Bronchial epithelial cell (primary cell): Measurements from ENCODE around the gene QSER1. TPM values are rescaled to one million over a fixed set of nuclear protein-coding genes. Genes with fewer than 3 reads are reported as not detected.
"Not testable (repeated sequence)": the region's sequence is repeated elsewhere in the genome, so short reads cannot be mapped to it uniquely, and the experiment has no call there.

ENCODE experiments used
- DNase-seq: peaks from one replicate; pipeline ENCODE4 v3.0.0-alpha.2; 2010; ENCODE audit warnings: low read depth
- FAIRE-seq: peaks from 2 replicates; lab custom pipeline; 2011; peaks lifted over from hg19 to GRCh38; lab: Jason Lieb, UNC
- H3K27me3 ChIP-seq: 2 replicates; pipeline ENCODE4 v1.5.1; 2011; ENCODE audit warnings: low read length; ENCODE audit not compliant: control insufficient read depth, insufficient read depth
- H3K36me3 ChIP-seq: 2 replicates; pipeline ENCODE4 v1.5.1; 2011; ENCODE audit warnings: low read length; ENCODE audit not compliant: control insufficient read depth, insufficient read depth
- H3K4me3 ChIP-seq: 2 replicates; pipeline ENCODE4 v1.5.1; 2011; ENCODE audit warnings: mild to moderate bottlenecking, low read depth, low read length, control low read depth
- total RNA-seq: library from RNA; depleted of rRNA; stranded (reverse); fragments of >200 nt; gene quantifications from 2 replicates; pipeline ENCODE4 v1.2.1, GENCODE V29; 2014
- TF ChIP-seq, protein P1 (sequence below): IDR thresholded peaks from 2 replicates; pipeline ENCODE4 v1.5.1; 2011; ENCODE audit warnings: mild to moderate bottlenecking, moderate library complexity, low read length, control low read depth, inconsistent platforms; ENCODE audit not compliant: insufficient read depth, severe bottlenecking

QSER1 gene
- total RNA-seq, 1 donor from 2014 or later: 11.1 TPM

DNA sequence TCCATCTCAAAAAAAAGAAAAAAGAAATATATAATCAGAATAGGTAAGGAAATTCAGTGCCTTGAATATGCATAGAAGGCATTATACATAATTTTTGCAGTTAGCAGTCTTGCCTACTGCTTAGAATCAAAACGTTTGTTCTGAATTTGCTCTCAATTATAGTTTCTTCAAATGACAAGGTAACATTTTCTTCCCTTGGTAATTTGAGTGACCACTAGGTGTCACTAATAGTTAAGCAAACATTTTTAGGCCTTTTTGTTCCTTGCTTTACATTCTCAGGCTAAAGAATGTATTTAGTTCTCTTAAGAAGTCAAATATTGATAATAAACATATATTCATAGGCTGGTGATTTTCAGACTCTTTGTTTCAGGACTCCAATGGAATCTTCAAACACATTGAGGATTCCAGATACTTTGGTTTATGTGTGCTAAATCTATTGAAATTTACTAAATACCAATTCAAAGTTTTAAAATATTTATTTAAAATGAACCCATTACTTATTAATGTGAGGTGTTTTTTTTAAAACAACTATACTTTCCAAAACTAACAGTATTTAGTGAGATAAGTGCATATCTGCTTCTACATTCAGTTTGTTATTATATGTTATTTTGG is 68.0 kb downstream of the QSER1 start:
- H3K36me3 ChIP-seq: no peaks in the 10 kb centered on the region
- H3K4me3 ChIP-seq: no peak overlapping the region
- no peaks in the 10 kb centered on the region for H3K27me3 ChIP-seq
- TF ChIP-seq, protein P1, sequence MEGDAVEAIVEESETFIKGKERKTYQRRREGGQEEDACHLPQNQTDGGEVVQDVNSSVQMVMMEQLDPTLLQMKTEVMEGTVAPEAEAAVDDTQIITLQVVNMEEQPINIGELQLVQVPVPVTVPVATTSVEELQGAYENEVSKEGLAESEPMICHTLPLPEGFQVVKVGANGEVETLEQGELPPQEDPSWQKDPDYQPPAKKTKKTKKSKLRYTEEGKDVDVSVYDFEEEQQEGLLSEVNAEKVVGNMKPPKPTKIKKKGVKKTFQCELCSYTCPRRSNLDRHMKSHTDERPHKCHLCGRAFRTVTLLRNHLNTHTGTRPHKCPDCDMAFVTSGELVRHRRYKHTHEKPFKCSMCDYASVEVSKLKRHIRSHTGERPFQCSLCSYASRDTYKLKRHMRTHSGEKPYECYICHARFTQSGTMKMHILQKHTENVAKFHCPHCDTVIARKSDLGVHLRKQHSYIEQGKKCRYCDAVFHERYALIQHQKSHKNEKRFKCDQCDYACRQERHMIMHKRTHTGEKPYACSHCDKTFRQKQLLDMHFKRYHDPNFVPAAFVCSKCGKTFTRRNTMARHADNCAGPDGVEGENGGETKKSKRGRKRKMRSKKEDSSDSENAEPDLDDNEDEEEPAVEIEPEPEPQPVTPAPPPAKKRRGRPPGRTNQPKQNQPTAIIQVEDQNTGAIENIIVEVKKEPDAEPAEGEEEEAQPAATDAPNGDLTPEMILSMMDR: peak; percentile 33
- DNase-seq: peak; percentile 61
- FAIRE-seq: no peak

DNA sequence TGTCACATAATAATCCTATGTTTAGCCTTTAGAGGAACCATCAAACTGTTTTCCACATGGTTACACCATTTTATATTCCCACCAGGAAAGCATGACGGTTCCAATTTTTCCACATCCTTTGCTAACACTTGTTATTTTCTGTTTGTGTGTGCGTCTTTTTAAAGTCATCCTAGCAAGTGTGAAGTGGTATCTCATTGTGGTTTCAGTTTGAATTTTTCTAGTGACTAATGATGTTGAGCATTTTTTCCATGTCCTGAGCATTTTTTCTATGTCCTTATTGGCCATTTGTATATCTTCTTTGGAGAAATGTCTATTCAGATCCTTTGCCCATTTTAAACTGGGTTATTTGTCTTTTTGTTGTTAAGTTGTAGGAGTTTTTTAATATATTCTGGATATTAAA is 69.4 kb downstream of the QSER1 start:
- FAIRE-seq: no peak
- TF ChIP-seq, protein P1: no peak
- no peaks in the 10 kb centered on the region for H3K36me3 ChIP-seq

GRCh38 chr11:32963721-32964120 is 71.1 kb downstream of the QSER1 start:
- TF ChIP-seq, protein P1: no peak
- DNase-seq: peak; percentile 12
- FAIRE-seq: peak; percentile 36
- no peaks in the 10 kb centered on the region for H3K27me3 ChIP-seq
- H3K4me3 ChIP-seq: no peak overlapping the region
- no peaks in the 10 kb centered on the region for H3K36me3 ChIP-seq

More for the DNA sequence above, 69.4 kb downstream of the QSER1 start:
- no peaks in the 10 kb centered on the region for H3K27me3 ChIP-seq
- DNase-seq: no peak
- no peak overlapping the region for H3K4me3 ChIP-seq

DNA sequence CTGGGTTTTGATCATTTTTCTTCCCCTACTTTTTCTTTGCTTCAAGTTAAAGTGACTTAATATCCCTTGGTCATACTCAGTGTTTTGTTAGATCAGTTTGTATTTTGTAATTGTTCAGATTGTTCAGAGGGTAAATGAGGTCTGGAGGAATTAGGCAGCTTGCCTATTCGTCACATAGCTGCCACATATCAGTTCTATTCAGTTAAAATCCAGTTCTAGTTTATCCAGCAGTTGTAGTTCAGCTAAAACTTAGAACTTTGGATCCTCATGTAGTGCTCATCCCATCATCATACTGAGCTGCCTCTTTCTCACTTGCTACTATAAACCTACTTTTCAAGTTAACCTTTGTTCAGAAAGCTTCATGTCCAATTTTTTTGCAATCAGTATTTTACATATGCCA is 75.9 kb downstream of the QSER1 start:
- no peaks in the 10 kb centered on the region for H3K27me3 ChIP-seq
- TF ChIP-seq, protein P1: no peak
- DNase-seq (no peak), FAIRE-seq (no peak)
- H3K4me3 ChIP-seq: no peak overlapping the region
- H3K36me3 ChIP-seq: peaks cover 5% of the 10 kb centered on the region

DNA sequence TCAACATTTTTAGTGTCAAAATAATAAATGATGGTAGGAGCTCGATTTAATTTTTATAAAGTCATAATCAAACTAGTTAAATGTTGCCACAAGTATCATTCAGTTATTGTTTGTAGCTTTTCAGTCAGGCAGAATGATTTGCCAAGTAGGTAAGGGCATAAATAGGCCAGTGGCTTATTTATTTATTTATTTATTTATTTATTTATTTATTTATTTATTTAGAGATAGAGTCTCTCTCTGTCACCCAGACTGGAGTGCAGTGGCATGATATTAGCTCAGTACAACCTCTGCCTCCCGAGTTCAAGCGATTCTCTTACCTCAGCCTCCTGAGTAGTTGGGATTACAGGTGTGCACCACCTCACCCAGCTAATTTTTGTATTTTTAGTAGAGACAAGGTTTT is 79.6 kb downstream of the QSER1 start:
- FAIRE-seq, H3K4me3 ChIP-seq, H3K36me3 ChIP-seq, H3K27me3 ChIP-seq, DNase-seq: not testable (repeated sequence)

GRCh38 chr11:32972781-32973180 is 80.2 kb downstream of the QSER1 start:
- H3K27me3 ChIP-seq: no peaks in the 10 kb centered on the region
- TF ChIP-seq, protein P1: no peak
- FAIRE-seq: no peak

More at GRCh38 chr11:32972781-32973180, 80.2 kb downstream of the QSER1 start:
- no peak for DNase-seq
- Histone ChIP-seq H3K4me3 (no peak overlapping the region), H3K36me3 (peaks cover 6% of the 10 kb centered on the region)
